ENCODE results near the gene MAML2.

MAML2 gene

GRCh38 chr11:96361778-96362177 lies 18.8 kb upstream of the MAML2 start:
- no peak for TF ChIP-seq CTCF (IDR thresholded peaks at IDR 0.05; ENCODE audit: low read depth, low read length)
- H3K4me3 ChIP-seq (ENCODE audit: low read depth, low read length): no peak overlapping the region
- no peak for DNase-seq (ENCODE audit: low read depth, low spot score)
- in situ Hi-C loops (cut with HindIII; ENCODE audit: low sequenced_read_pairs): no loop called here

- TF ChIP-seq CTCF (IDR thresholded peaks at IDR 0.05; ENCODE audit: low read depth, low read length): no peak
- H3K4me3 ChIP-seq (ENCODE audit: low read depth, low read length): no peak overlapping the region
- no peak for DNase-seq (ENCODE audit: low read depth, low spot score)
- in situ Hi-C loops (cut with HindIII; ENCODE audit: low sequenced_read_pairs): no loop called here
Measured at GRCh38 chr11:96358321-96358720, 15.3 kb upstream of the MAML2 start.

- H3K4me3 ChIP-seq (ENCODE audit: low read depth, low read length): no peak overlapping the region
- no peak for TF ChIP-seq CTCF (IDR thresholded peaks at IDR 0.05; ENCODE audit: low read depth, low read length)
- no peak for DNase-seq (ENCODE audit: low read depth, low spot score)
- in situ Hi-C loops (cut with HindIII; ENCODE audit: low sequenced_read_pairs): no loop called here
Measured at GRCh38 chr11:96357794-96358193, 14.8 kb upstream of the MAML2 start.

- H3K4me3 ChIP-seq (ENCODE audit: low read depth, low read length): no peak overlapping the region
- in situ Hi-C loops (cut with HindIII; ENCODE audit: low sequenced_read_pairs): no loop called here
- TF ChIP-seq CTCF (IDR thresholded peaks at IDR 0.05; ENCODE audit: low read depth, low read length): no peak
Measured at GRCh38 chr11:96356848-96357247, 13.9 kb upstream of the MAML2 start.

GRCh38 chr11:96342014-96342960 lies 708 bp downstream of the MAML2 start:
- DNase-seq (ENCODE audit: low read depth, low spot score): no peak
- H3K4me3 ChIP-seq (ENCODE audit: low read depth, low read length): peak overlapping the region; percentile 86
- no peak for TF ChIP-seq CTCF (IDR thresholded peaks at IDR 0.05; ENCODE audit: low read depth, low read length)
- in situ Hi-C loops (cut with HindIII; ENCODE audit: low sequenced_read_pairs): no loop called here

More at GRCh38 chr11:96356848-96357247, 13.9 kb upstream of the MAML2 start:
- no peak for DNase-seq (ENCODE audit: low read depth, low spot score)

- DNase-seq (ENCODE audit: low read depth, low spot score): peak; percentile 61
- in situ Hi-C loops (cut with HindIII; ENCODE audit: low sequenced_read_pairs): no loop called here
- TF ChIP-seq CTCF (IDR thresholded peaks at IDR 0.05; ENCODE audit: low read depth, low read length): peak; percentile 64
- H3K4me3 ChIP-seq (ENCODE audit: low read depth, low read length): peak overlapping the region; percentile 86
Measured at GRCh38 chr11:96341211-96342013, 1.6 kb downstream of the MAML2 start.

Data from astrocyte of the spinal cord (primary cell).